Spinal cord (tissue), 10 donors: ENCODE measurements around the gene IZUMO1. TPM values are rescaled to one million over a fixed set of nuclear protein-coding genes. Genes with fewer than 3 reads are reported as not detected.

Experiments
- DNase-seq, 6 donors: peaks; one replicate each; pipeline versions ENCODE4 v3.0.0 to v3.0.0-alpha.2; 2013 to 2015; ENCODE audit warnings: low spot score in 6 of 6, low read depth in 4 of 6
- H3K27ac ChIP-seq: one replicate; pipeline ENCODE4 v1.5.1; 2013; ENCODE audit warnings: low read depth, low read length, control low read depth
- H3K27me3 ChIP-seq: one replicate; pipeline ENCODE4 v1.6.1; 2013; ENCODE audit warnings: low read length; ENCODE audit not compliant: control insufficient read depth, insufficient read depth
- H3K36me3 ChIP-seq: one replicate; pipeline ENCODE4 v1.6.1; 2013; ENCODE audit warnings: low read length; ENCODE audit not compliant: control insufficient read depth, insufficient read depth
- H3K4me1 ChIP-seq: one replicate; pipeline ENCODE4 v1.6.1; 2013; ENCODE audit warnings: low read length; ENCODE audit not compliant: control insufficient read depth, insufficient read depth
- H3K4me3 ChIP-seq: one replicate; pipeline ENCODE4 v1.5.1; 2013; ENCODE audit warnings: low read depth, low read length, control low read depth
- H3K9me3 ChIP-seq: one replicate; pipeline ENCODE4 v1.6.1; 2013; ENCODE audit warnings: low read length; ENCODE audit not compliant: control insufficient read depth, insufficient read depth
- WGBS: methylation state at CpG from one replicate; pipeline ENCODE4 v1.1.5; 2013; ENCODE audit warnings: missing lambda C conversion rate; ENCODE audit not compliant: insufficient coverage; 5-methylcytosine and 5-hydroxymethylcytosine counted together
- polyA plus RNA-seq, 2 donors: library from polyadenylated mRNA; unstranded; fragments of 120-200 nt; gene quantifications; one replicate each; pipeline ENCODE4 v1.2.1, GENCODE V29; 2013; ENCODE audit not compliant: insufficient read length in 2 of 2
- total RNA-seq, 2 donors: library from RNA; depleted of rRNA in 1 of 2; stranded (reverse); fragments of 120-200 nt in 1 of 2; fragments of >200 nt in 1 of 2; gene quantifications; one replicate each; pipeline versions ENCODE4 v1.2.3 to v1.2.4, GENCODE V29; 2013 to 2014
- donor health status: healthy.

IZUMO1 gene
- total and polyA plus RNA-seq, 4 donors = 0.10 to 1.2 (median 0.41) TPM; not detected in 1

DNA sequence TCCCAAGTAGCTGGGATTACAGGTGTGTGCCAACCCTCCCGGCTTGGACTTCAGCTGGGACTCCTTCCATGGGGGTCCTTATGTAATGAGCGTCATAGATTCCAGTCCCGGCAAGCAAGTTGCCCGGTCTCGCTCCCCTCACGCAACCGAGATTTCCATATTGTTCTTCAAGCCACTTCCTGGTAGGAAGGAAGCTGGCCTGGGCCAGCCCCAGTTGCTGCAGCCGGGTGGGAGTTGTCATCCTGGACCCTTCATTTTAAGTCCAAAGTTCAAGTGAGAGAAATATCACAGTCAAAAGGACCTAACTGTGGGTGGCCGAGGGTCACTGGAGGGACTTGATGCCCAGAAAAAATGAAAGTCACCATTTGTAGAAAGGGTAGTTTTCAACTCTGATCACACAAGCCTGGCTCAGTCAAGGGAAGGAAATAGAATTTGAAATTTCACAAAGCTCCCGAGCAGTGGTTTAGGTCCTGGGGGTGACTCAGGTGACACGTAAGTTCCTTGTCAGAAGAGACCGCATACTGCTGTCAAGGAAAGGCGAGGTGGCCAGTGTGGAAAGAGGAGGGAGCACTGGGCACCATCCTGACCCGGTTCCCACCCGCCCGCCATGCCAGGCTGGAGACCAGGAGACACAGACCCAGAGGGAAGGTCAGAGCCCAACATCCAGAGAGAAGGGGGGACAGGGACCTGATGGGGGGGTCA lies 13.9 kb upstream of the IZUMO1 start:
- H3K9me3 ChIP-seq = no peaks in the 10 kb centered on the region
- no peaks in the 10 kb centered on the region for H3K36me3 ChIP-seq
- peaks cover 13% of the 10 kb centered on the region for H3K27me3 ChIP-seq
- no peak overlapping the region for H3K27ac ChIP-seq
- DNase-seq = no peak
- WGBS = 71% methylated on average over 15 of the region's 16 CpGs
- H3K4me1 ChIP-seq = no peaks in the 10 kb centered on the region
- no peak overlapping the region for H3K4me3 ChIP-seq

DNA sequence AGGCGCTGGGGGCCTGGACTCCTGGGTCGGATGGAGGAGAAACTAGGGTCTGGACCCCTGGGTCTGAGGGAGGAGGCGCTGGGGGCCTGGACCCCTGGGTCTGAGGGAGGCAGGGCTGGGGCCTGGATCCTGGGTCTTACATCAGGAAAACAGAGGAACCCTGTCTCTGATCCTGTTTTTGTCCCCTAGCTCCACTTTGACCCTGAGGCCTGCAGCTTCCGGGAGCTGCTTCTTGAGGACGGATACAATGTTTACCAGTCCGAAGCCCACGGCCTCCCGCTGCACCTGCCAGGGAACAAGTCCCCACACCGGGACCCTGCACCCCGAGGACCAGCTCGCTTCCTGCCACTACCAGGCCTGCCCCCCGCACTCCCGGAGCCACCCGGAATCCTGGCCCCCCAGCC lies 11.0 kb upstream of the IZUMO1 start:
- DNase-seq = no peak
- peaks cover 30% of the 10 kb centered on the region for H3K27me3 ChIP-seq
- no peak overlapping the region for H3K4me3 ChIP-seq
- H3K9me3 ChIP-seq = no peaks in the 10 kb centered on the region
- peaks cover 7% of the 10 kb centered on the region for H3K4me1 ChIP-seq
- 85% methylated on average over 11 of the region's 14 CpGs for WGBS
- H3K36me3 ChIP-seq = no peaks in the 10 kb centered on the region
- H3K27ac ChIP-seq = no peak overlapping the region

DNA sequence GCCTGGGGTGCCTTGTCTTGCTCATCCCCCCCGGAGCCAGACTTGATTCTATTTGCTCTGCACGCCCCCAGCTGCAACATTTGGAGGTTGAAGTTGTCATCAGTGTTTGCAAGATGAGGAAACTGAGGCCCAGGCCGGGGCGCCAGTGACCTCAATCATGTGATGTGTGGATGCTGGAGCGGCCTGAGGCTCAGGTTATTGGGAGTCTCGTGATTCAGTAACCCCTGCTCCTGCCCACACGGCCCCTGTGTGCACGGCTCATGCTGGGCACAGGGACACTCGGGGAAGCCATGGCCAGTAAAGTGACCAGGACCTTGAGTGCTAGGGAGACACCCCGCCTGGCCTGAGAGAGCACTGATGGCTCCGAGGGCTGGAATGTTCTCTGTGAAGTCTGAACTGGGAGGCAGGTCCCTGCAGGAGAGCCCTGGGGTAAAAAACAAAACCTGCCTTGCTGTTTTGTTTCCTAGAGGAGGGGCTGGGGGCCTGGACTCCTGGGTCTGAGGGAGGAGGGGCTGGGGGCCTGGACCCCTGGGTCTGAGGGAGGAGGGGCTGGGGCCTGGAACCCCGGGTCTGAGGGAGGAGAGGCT lies 10.5 kb upstream of the IZUMO1 start:
- Histone ChIP-seq H3K4me3 (no peak overlapping the region), H3K27ac (no peak overlapping the region), H3K27me3 (peaks cover 30% of the 10 kb centered on the region), H3K36me3 (no peaks in the 10 kb centered on the region), H3K4me1 (peaks cover 12% of the 10 kb centered on the region), H3K9me3 (no peaks in the 10 kb centered on the region)
- WGBS = 86% methylated on average over 10 of the region's 12 CpGs
- no peak for DNase-seq

DNA sequence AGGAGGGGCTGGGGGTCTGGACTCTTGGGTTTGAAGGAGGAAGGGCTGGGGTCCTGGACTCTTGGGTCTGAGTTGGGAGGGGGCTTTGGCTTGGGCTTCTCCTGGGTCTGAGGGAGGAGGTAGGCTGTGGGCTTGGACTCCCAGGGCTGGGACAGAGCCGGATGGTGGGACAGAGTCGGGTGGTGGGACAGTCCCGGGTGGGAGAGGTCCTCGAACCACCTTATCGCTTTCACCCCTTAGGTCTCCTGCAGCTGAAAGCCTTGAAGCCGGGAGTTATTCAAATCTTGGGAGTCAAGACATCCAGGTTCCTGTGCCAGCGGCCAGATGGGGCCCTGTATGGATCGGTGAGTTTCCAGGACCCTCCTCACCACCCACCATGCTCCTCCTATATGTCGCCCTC lies 10.0 kb upstream of the IZUMO1 start:
- Histone ChIP-seq H3K27ac (no peak overlapping the region), H3K36me3 (no peaks in the 10 kb centered on the region), H3K4me1 (peaks cover 16% of the 10 kb centered on the region), H3K27me3 (peaks cover 33% of the 10 kb centered on the region), H3K9me3 (no peaks in the 10 kb centered on the region), H3K4me3 (no peak overlapping the region)
- DNase-seq = no peak
- WGBS = 73% methylated on average over 8 of the region's 9 CpGs

DNA sequence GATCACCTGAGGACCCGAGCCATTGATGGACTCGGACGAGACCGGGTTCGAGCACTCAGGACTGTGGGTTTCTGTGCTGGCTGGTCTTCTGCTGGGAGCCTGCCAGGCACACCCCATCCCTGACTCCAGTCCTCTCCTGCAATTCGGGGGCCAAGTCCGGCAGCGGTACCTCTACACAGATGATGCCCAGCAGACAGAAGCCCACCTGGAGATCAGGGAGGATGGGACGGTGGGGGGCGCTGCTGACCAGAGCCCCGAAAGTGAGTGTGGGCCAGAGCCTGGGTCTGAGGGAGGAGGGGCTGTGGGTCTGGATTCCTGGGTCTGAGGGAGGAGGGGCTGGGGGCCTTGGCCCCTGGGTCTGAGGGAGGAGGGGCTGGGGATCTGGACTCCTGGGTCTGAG lies 9.5 kb upstream of the IZUMO1 start:
- Histone ChIP-seq H3K9me3 (no peaks in the 10 kb centered on the region), H3K27ac (no peak overlapping the region), H3K36me3 (no peaks in the 10 kb centered on the region), H3K27me3 (peaks cover 36% of the 10 kb centered on the region), H3K4me3 (no peak overlapping the region), H3K4me1 (peaks cover 16% of the 10 kb centered on the region)
- DNase-seq = no peak
- 87% methylated on average over 11 of the region's 11 CpGs for WGBS

DNA sequence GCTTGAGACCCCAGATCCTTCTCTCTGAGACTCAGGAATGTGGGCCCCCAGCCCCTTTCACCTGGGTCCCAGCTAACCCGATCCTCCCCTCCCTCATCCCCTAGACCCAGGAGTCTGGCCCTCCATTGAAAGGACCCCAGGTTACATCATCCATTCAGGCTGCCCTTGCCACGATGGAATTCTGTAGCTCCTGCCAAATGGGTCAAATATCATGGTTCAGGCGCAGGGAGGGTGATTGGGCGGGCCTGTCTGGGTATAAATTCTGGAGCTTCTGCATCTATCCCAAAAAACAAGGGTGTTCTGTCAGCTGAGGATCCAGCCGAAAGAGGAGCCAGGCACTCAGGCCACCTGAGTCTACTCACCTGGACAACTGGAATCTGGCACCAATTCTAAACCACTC lies 9.1 kb upstream of the IZUMO1 start:
- DNase-seq = no peak
- peaks cover 39% of the 10 kb centered on the region for H3K27me3 ChIP-seq
- 65% methylated on average over 4 of the region's 5 CpGs for WGBS

DNA sequence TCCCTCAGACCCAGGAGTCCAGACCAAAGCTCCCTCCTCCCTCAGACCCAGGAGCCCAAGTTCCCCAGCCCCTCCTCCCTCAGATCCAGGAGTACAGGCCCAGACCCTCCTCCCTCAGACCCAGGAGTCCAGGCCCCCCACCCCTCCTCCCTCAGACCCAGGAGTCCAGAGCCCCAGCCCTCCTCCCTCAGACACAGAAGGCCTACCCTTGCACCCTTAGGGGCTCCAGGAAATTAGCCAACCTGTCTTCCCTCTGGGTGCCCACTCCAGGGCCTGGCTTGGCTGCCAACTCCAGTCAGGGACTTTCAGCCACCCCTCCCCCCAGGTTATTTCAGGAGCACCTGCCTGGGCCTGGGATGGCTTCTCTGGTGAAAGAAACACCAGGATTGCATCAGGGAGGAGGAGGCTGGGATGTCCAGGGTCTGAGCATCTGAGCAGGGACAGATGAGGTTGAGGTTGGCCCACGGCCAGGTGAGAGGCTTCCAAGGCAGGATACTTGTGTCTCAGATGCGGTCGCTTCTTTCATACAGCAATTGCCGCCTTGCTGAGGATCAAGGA lies 8.5 kb upstream of the IZUMO1 start, which contains the start of gene FGF21:
Gene FGF21, plus strand, starts transcription at position 441 of the 558 bp plus-strand sequence. CDS start 713 bp downstream, outside the sequence.
- Histone ChIP-seq H3K4me3 (no peak within 1 kb of the TSS), H3K4me1 (peaks cover 16% of the 10 kb centered on the region), H3K27ac (no peak within 1 kb of the TSS), H3K36me3 (peaks cover 8% of the 10 kb centered on the region), H3K9me3 (no peaks in the 10 kb centered on the region), H3K27me3 (peaks cover 37% of the 10 kb centered on the region)
- no peak for DNase-seq
- 80% methylated on average over 4 of the region's 4 CpGs for WGBS

More for the DNA sequence above, 9.1 kb upstream of the IZUMO1 start:
- H3K4me1 ChIP-seq = peaks cover 16% of the 10 kb centered on the region
- no peak overlapping the region for H3K27ac ChIP-seq
- H3K9me3 ChIP-seq = no peaks in the 10 kb centered on the region
- H3K4me3 ChIP-seq = no peak overlapping the region
- peaks cover 1% of the 10 kb centered on the region for H3K36me3 ChIP-seq

DNA sequence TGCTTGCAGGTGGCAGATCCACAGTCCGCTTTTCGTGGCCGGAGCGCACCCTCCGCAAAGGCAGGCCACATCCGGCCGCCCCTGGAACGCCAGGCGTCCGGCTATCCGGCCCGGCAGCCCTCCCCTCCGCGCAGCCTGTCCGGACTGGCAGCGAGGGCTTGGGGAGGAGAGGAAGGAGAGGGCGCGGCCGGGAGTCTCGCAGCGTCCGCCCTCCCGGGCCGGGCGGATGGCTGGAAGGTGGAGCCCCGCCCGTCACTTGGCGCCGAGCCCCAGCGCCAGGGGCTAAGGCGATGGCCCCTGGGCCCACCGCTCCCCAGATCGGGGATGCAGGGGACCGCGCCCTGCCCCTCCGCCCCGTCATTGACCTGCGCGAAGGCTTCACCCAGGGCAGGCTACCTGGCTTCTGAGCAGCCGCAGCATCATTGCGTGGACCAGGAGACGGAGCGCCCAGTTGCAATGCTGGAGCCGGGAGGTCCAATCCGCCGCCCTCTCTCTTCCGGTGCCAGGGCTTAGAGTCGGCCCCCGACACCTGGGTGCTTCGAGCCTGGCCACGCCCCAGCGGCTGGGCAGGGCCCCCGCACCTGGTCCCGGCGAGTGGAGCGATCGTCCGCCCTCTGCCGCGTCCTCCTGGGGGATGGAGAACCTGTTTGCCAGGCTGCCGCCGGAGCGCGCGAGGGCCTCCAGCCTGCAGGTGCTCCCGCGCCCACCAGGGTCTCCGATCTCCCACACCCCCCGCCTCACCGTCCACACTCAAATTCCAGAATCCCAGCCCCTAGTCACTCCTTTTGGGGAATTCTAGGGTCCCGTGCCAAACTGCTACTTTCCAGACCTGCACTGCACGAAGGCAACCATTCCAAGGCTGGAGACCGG lies 6.0 kb upstream of the IZUMO1 start, which contains the start of gene FUT1:
Gene FUT1, minus strand, starts transcription at position 146 of the 870 bp plus-strand sequence. CDS start 1,360 bp downstream, outside the sequence.
- peak in 2 of 6 donors; percentile 40 to 86 for DNase-seq
- Histone ChIP-seq H3K27ac (no peak within 1 kb of the TSS), H3K4me1 (peaks cover 16% of the 10 kb centered on the region), H3K9me3 (no peaks in the 10 kb centered on the region), H3K4me3 (peak within 1 kb of the TSS; percentile 22), H3K36me3 (peaks cover 8% of the 10 kb centered on the region), H3K27me3 (peaks cover 39% of the 10 kb centered on the region)
- WGBS = under 1% methylated on average over 71 of the region's 73 CpGs

DNA sequence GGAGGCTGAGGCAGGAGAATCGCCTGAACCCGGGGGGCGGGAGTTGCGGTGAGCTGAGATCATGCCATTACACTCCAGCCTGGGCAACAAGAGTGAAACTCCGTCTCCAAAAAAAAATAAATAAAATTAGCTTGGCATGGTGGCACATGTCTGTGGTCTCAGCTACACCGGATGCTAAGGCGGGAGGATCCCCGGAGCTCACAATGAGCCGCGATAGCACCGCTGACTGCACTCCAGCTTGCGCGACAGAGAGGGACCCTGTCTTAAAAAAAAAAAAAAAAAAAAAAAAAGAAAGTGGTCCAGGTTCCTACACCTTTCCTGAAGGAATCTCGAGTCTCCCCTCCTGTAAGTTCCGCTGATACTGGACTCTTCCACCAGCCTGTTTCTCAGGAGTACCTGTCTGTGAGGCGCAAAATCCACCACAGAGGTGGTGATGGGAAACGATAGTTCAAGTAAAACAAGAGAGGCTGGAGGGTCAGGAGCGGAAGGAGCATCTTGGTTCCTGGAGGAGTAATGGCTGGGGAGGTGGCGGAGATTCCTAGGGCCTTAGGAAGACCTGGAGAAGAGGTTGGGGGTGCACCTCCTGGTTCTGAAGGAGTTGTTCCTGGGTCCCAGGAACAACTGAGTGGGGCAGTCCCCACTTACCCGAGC lies 5.3 kb upstream of the IZUMO1 start:
- Histone ChIP-seq H3K36me3 (peaks cover 8% of the 10 kb centered on the region), H3K27me3 (peaks cover 39% of the 10 kb centered on the region), H3K27ac (no peak overlapping the region), H3K4me1 (peaks cover 19% of the 10 kb centered on the region), H3K4me3 (peak overlapping the region; percentile 22), H3K9me3 (no peaks in the 10 kb centered on the region)
- WGBS = 24% methylated on average over 10 of the region's 20 CpGs
- peak in 1 of 6 donors; percentile 39 for DNase-seq
